ENCODE results near the gene ANKIB1.
"Not testable (repeated sequence)": the region's sequence is repeated elsewhere in the genome, so short reads cannot be mapped to it uniquely, and the experiment has no call there.

Gene ANKIB1

GRCh38 chr7:92403760-92404074, 157.9 kb downstream of the ANKIB1 start:
- DNase-seq (ENCODE audit: low spot score) = no peak

GRCh38 chr7:92404170-92404614, 158.4 kb downstream of the ANKIB1 start:
- no peak for DNase-seq (ENCODE audit: low spot score)

- DNase-seq (ENCODE audit: low spot score) = no peak
Measured at GRCh38 chr7:92409357-92409756, 163.6 kb downstream of the ANKIB1 start.

- not testable (repeated sequence) for DNase-seq (ENCODE audit: low spot score)
Measured at GRCh38 chr7:92410162-92410561, 164.4 kb downstream of the ANKIB1 start.

GRCh38 chr7:92412745-92413144, 167.0 kb downstream of the ANKIB1 start:
- no peak for DNase-seq (ENCODE audit: low spot score)

GRCh38 chr7:92413550-92413949, 167.8 kb downstream of the ANKIB1 start:
- DNase-seq (ENCODE audit: low spot score) = no peak

- no peak for DNase-seq (ENCODE audit: low spot score)
Measured at GRCh38 chr7:92415225-92415624, 169.5 kb downstream of the ANKIB1 start.

- DNase-seq (ENCODE audit: low spot score) = no peak
Measured at GRCh38 chr7:92417913-92418312, 172.1 kb downstream of the ANKIB1 start.

GRCh38 chr7:92421676-92422435, 176.1 kb downstream of the ANKIB1 start:
- DNase-seq (ENCODE audit: low spot score) = no peak

GRCh38 chr7:92422926-92423325, 177.2 kb downstream of the ANKIB1 start:
- no peak for DNase-seq (ENCODE audit: low spot score)

- no peak for DNase-seq (ENCODE audit: low spot score)
Measured at GRCh38 chr7:92423710-92424131, 177.9 kb downstream of the ANKIB1 start.

- DNase-seq (ENCODE audit: low spot score) = peak; percentile 56
Measured at GRCh38 chr7:92425311-92425947, 179.7 kb downstream of the ANKIB1 start.

- DNase-seq (ENCODE audit: low spot score) = no peak
Measured at GRCh38 chr7:92427193-92427592, 181.4 kb downstream of the ANKIB1 start.

GRCh38 chr7:92432299-92432946, 186.6 kb downstream of the ANKIB1 start:
- DNase-seq (ENCODE audit: low spot score) = no peak

GRCh38 chr7:92433019-92433418, 187.2 kb downstream of the ANKIB1 start:
- no peak for DNase-seq (ENCODE audit: low spot score)

- no peak for DNase-seq (ENCODE audit: low spot score)
Measured at GRCh38 chr7:92435542-92435941, 189.8 kb downstream of the ANKIB1 start.

GRCh38 chr7:92436612-92437445, 191.1 kb downstream of the ANKIB1 start:
- no peak for DNase-seq (ENCODE audit: low spot score)

- no peak for DNase-seq (ENCODE audit: low spot score)
Measured at GRCh38 chr7:92437956-92438491, 192.2 kb downstream of the ANKIB1 start.

- DNase-seq (ENCODE audit: low spot score) = not testable (repeated sequence)
Measured at GRCh38 chr7:92442720-92443119, 196.9 kb downstream of the ANKIB1 start.

GRCh38 chr7:92446869-92447344, 201.1 kb downstream of the ANKIB1 start:
- DNase-seq (ENCODE audit: low spot score) = no peak

GRCh38 chr7:92447345-92448204, 201.8 kb downstream of the ANKIB1 start, which contains the start of gene GATAD1:
Gene GATAD1 (plus strand): TSS chr7:92447482. CDS start chr7:92447730, 248 bp downstream.
- peak; percentile 99 for DNase-seq (ENCODE audit: low spot score)

All from LoVo (cell line).